IMR-90 (cell line): Measurements from ENCODE around the gene SF3A1. TPM values are rescaled to one million over a fixed set of nuclear protein-coding genes. Genes with fewer than 3 reads are reported as not detected.

ENCODE experiments used
- ATAC-seq: fragments of 200-7000 bp; cut with Tn5 transposase; 2 replicates; pipeline ENCODE4 v1.9.1; 2020; ENCODE audit warnings: low read depth, mild to moderate bottlenecking, moderate library complexity
- BruUV-seq: library from RNA; stranded (reverse); fragments of 400-500 nt; replicated peaks from 2 replicates; lab custom pipeline; 2021; lab: Mats Ljungman, UMichigan
- CTCF ChIA-PET: fragments of 300-600 bp; formaldehyde crosslinking; extraction: SDS; loops from one replicate; lab custom pipeline; 2021; ENCODE audit warnings: antibody characterized with exemption; lab: Yijun Ruan, JAX
- POLR2A ChIA-PET: fragments of 300-600 bp; sonication (Branson Sonifier 250); formaldehyde crosslinking; loops from one replicate; lab custom pipeline; 2022; ENCODE audit warnings: antibody characterized with exemption; ENCODE audit not compliant: unreplicated experiment; lab: Charles Lee
- DNase-seq: peaks from one replicate; pipeline ENCODE4 v3.0.0; 2013
- H2AFZ ChIP-seq: replicated peaks from 2 replicates; pipeline ENCODE3; 2013; ENCODE audit warnings: low read length, mild to moderate bottlenecking; ENCODE audit not compliant: poor library complexity
- H2AK5ac ChIP-seq: 2 replicates; pipeline ENCODE4 v1.6.1; 2013; ENCODE audit warnings: low read depth, low read length, inconsistent platforms
- H2AK9ac ChIP-seq: replicated peaks from 2 replicates; pipeline ENCODE3; 2013; ENCODE audit warnings: mild to moderate bottlenecking, low read depth, low read length, moderate library complexity; ENCODE audit not compliant: poor library complexity
- H2BK120ac ChIP-seq: 2 replicates; pipeline ENCODE4 v1.6.1; 2013; ENCODE audit warnings: low read depth, low read length, inconsistent platforms
- H2BK15ac ChIP-seq: 3 replicates; pipeline ENCODE4 v1.6.1; 2013; ENCODE audit warnings: low read depth, low read length, inconsistent platforms
- H2BK20ac ChIP-seq: 2 replicates; pipeline ENCODE4 v1.6.1; 2013; ENCODE audit warnings: low read depth, mild to moderate bottlenecking, inconsistent platforms, low read length, moderate library complexity
- H2BK5ac ChIP-seq: 2 replicates; pipeline ENCODE4 v1.6.1; 2013; ENCODE audit warnings: mild to moderate bottlenecking, low read depth, low read length, inconsistent platforms; ENCODE audit not compliant: poor library complexity, severe bottlenecking
- H3K14ac ChIP-seq: replicated peaks from 2 replicates; pipeline ENCODE4 v1.6.1; 2013; ENCODE audit warnings: low read depth, low read length, inconsistent platforms
- H3K18ac ChIP-seq: 2 replicates; pipeline ENCODE4 v1.6.1; 2013; ENCODE audit warnings: low read depth, low read length, control low read depth
- H3K23ac ChIP-seq: 2 replicates; pipeline ENCODE4 v1.6.1; 2013; ENCODE audit warnings: low read depth, low read length, inconsistent platforms
- H3K27ac ChIP-seq: 2 replicates; pipeline ENCODE4 v1.5.1; 2013; ENCODE audit warnings: mild to moderate bottlenecking, control low read depth, low read length; ENCODE audit not compliant: insufficient read depth
- H3K27me3 ChIP-seq: 2 replicates; pipeline ENCODE4 v1.6.1; 2013; ENCODE audit warnings: low read length; ENCODE audit not compliant: control insufficient read depth, insufficient read depth
- H3K36me3 ChIP-seq: 2 replicates; pipeline ENCODE4 v1.6.1; 2013; ENCODE audit warnings: low read length, mixed read lengths; ENCODE audit not compliant: control insufficient read depth, insufficient read depth
- H3K4ac ChIP-seq: 2 replicates; pipeline ENCODE4 v1.6.1; 2013; ENCODE audit warnings: low read depth, low read length, inconsistent platforms
- H3K4me1 ChIP-seq: 2 replicates; pipeline ENCODE4 v1.6.1; 2013; ENCODE audit warnings: low read length, mixed read lengths; ENCODE audit not compliant: control insufficient read depth, insufficient read depth
- H3K4me2 ChIP-seq: 2 replicates; pipeline ENCODE4 v1.6.1; 2013; ENCODE audit warnings: low read depth, mild to moderate bottlenecking, control low read depth, low read length, moderate library complexity
- H3K4me3 ChIP-seq: 2 replicates; pipeline ENCODE4 v1.5.1; 2013; ENCODE audit warnings: low read depth, mild to moderate bottlenecking, control low read depth, low read length, moderate library complexity; ENCODE audit not compliant: insufficient read depth
- H3K56ac ChIP-seq: 2 replicates; pipeline ENCODE4 v1.6.1; 2013; ENCODE audit warnings: low read length, inconsistent platforms; ENCODE audit not compliant: insufficient read depth; ENCODE audit errors: extremely low read depth
- H3K79me1 ChIP-seq, 2 experiments: 2 replicates each; pipeline ENCODE4 v1.6.1; 2013; ENCODE audit warnings: low read length in 2 of 2, inconsistent platforms in 1 of 2, low read depth in 1 of 2
- H3K9ac ChIP-seq: 2 replicates; pipeline ENCODE4 v1.6.1; 2013; ENCODE audit warnings: low read depth, low read length, control low read depth
- H3K9me1 ChIP-seq: 2 replicates; pipeline ENCODE4 v1.6.1; 2013; ENCODE audit warnings: low read length, inconsistent platforms; ENCODE audit not compliant: insufficient read depth
- H3K9me3 ChIP-seq: 2 replicates; pipeline ENCODE4 v1.6.1; 2013; ENCODE audit warnings: low read length; ENCODE audit not compliant: control insufficient read depth, insufficient read depth
- H4K20me1 ChIP-seq: 2 replicates; pipeline ENCODE4 v1.6.1; 2013; ENCODE audit warnings: low read length, inconsistent platforms; ENCODE audit not compliant: insufficient read depth
- H4K5ac ChIP-seq: 2 replicates; pipeline ENCODE4 v1.6.1; 2013; ENCODE audit warnings: mild to moderate bottlenecking, low read depth, low read length, control low read depth
- H4K8ac ChIP-seq, 2 experiments: 2 replicates each; pipeline ENCODE4 v1.6.1; 2013; ENCODE audit warnings: low read depth in 2 of 2, low read length in 2 of 2, control low read depth in 1 of 2, inconsistent platforms in 1 of 2
- H4K91ac ChIP-seq: 2 replicates; pipeline ENCODE4 v1.6.1; 2013; ENCODE audit warnings: low read depth, low read length, inconsistent platforms; ENCODE audit not compliant: insufficient read depth
- BHLHE40 ChIP-seq: fragments of 150-350 bp; IDR thresholded peaks from 2 replicates; pipeline ENCODE4 v1.6.1; 2016; ENCODE audit warnings: mild to moderate bottlenecking, low read depth, low read length
- MAZ ChIP-seq: IDR thresholded peaks from 2 replicates; pipeline ENCODE4 v1.6.1; 2012; ENCODE audit warnings: low read depth, mild to moderate bottlenecking, low read length, improper control_type of control experiment, moderate library complexity, borderline replicate concordance
- USF2 ChIP-seq: fragments of 150-350 bp; IDR thresholded peaks from 2 replicates; pipeline ENCODE4 v1.6.1; 2017; ENCODE audit warnings: mild to moderate bottlenecking, antibody characterized with exemption, low read length, low read depth
- WGBS, 2 experiments: methylation state at CpG; one replicate each; pipeline versions ENCODE4 v1.1.5 to v1.1.7; 2013; ENCODE audit warnings: missing lambda C conversion rate in 2 of 2; ENCODE audit not compliant: insufficient read length in 1 of 2; ENCODE audit errors: extremely low coverage in 2 of 2; 5-methylcytosine and 5-hydroxymethylcytosine counted together
- dilution Hi-C: fragments of 300-500 bp; cut with HindIII; formaldehyde crosslinking; loops from one replicate; pipeline ENCODE4 v1.14.3; 2018; ENCODE audit warnings: low sequenced_read_pairs; ENCODE audit not compliant: unreplicated experiment
- in situ Hi-C: fragments of 300-500 bp; cut with MboI; formaldehyde crosslinking; loops from 3 replicates; pipeline ENCODE4 v1.14.3; 2019; ENCODE audit warnings: low sequenced_read_pairs, inconsistent platforms, mixed read lengths
- intact Hi-C: fragments of 100-400 bp; cut with micrococcal nuclease; formaldehyde crosslinking; loops from 2 replicates; pipeline ENCODE4 v1.10.0; 2022
- polyA plus RNA-seq, 3 experiments: library from polyadenylated mRNA; depleted of rRNA; stranded (reverse); fragments of >200 nt; gene quantifications; 2 replicates each; pipeline ENCODE4 v1.2.3, GENCODE V29; 2012; ENCODE audit warnings: low replicate concordance in 1 of 3
- total RNA-seq: library from RNA; depleted of rRNA; stranded (reverse); fragments of >200 nt; gene quantifications from 2 replicates; pipeline ENCODE4 v1.2.3, GENCODE V29; 2012
- TF ChIP-seq, protein P1 (sequence below): conservative IDR thresholded peaks from 2 replicates; pipeline ENCODE4 v1.5.1; 2012; ENCODE audit warnings: mild to moderate bottlenecking, low read depth, low read length, improper control_type of control experiment
- TF ChIP-seq, protein P2 (sequence below): fragments of 150-350 bp; IDR thresholded peaks from 2 replicates; pipeline ENCODE4 v1.6.1; 2016; ENCODE audit warnings: low read depth, mild to moderate bottlenecking, low read length, moderate library complexity, borderline replicate concordance

Gene SF3A1
- total and polyA plus RNA-seq, 2 of the 4 experiments (the other 2 are of a cell fraction), result 36.9 to 67.2 TPM

- Histone ChIP-seq H3K36me3 (peaks cover 61% of the 10 kb centered on the region), H3K79me1 (peaks cover 4 to 9% of the 10 kb centered on the region in 2 experiments), H2BK20ac (no peak overlapping the region), H2AK9ac (no peak overlapping the region), H2AFZ (no peak overlapping the region), H3K27ac (no peak overlapping the region), H3K9me1 (peaks cover 6% of the 10 kb centered on the region), H3K4me3 (no peak overlapping the region), H3K4me2 (no peak overlapping the region), H3K9ac (no peak overlapping the region), H2AK5ac (no peak overlapping the region), H3K14ac (no peak overlapping the region), H2BK15ac (no peak overlapping the region), H3K9me3 (no peaks in the 10 kb centered on the region), H3K56ac (no peak overlapping the region), H4K91ac (no peak overlapping the region), H4K5ac (no peak overlapping the region), H3K18ac (no peak overlapping the region), H4K20me1 (peaks cover 31% of the 10 kb centered on the region), H3K27me3 (no peaks in the 10 kb centered on the region), H2BK120ac (no peak overlapping the region), H4K8ac (no peak overlapping the region), H3K4me1 (peaks cover 20% of the 10 kb centered on the region; the same call in 1 of the 2 replicates), H2BK5ac (no peak overlapping the region), H3K4ac (no peak overlapping the region), H3K23ac (no peak overlapping the region)
- no peak for ATAC-seq
- 89% methylated on average over 3 of the region's 7 CpGs; no CpG with 5 or more reads in 1 of the 2 experiments for WGBS, 2 experiments
- DNase-seq, result no peak
- intact Hi-C loops (no loop called here), dilution Hi-C loops (no loop called here), in situ Hi-C loops (no loop called here)
- ChIA-PET POLR2A (no interaction called here), CTCF (no interaction called here)
- no TSS peak for BruUV-seq
- TF ChIP-seq BHLHE40, result no peak
- TF ChIP-seq MAZ, result no peak
- TF ChIP-seq USF2, result no peak
- TF ChIP-seq, protein P1, sequence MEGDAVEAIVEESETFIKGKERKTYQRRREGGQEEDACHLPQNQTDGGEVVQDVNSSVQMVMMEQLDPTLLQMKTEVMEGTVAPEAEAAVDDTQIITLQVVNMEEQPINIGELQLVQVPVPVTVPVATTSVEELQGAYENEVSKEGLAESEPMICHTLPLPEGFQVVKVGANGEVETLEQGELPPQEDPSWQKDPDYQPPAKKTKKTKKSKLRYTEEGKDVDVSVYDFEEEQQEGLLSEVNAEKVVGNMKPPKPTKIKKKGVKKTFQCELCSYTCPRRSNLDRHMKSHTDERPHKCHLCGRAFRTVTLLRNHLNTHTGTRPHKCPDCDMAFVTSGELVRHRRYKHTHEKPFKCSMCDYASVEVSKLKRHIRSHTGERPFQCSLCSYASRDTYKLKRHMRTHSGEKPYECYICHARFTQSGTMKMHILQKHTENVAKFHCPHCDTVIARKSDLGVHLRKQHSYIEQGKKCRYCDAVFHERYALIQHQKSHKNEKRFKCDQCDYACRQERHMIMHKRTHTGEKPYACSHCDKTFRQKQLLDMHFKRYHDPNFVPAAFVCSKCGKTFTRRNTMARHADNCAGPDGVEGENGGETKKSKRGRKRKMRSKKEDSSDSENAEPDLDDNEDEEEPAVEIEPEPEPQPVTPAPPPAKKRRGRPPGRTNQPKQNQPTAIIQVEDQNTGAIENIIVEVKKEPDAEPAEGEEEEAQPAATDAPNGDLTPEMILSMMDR, result no peak
- TF ChIP-seq, protein P2, sequence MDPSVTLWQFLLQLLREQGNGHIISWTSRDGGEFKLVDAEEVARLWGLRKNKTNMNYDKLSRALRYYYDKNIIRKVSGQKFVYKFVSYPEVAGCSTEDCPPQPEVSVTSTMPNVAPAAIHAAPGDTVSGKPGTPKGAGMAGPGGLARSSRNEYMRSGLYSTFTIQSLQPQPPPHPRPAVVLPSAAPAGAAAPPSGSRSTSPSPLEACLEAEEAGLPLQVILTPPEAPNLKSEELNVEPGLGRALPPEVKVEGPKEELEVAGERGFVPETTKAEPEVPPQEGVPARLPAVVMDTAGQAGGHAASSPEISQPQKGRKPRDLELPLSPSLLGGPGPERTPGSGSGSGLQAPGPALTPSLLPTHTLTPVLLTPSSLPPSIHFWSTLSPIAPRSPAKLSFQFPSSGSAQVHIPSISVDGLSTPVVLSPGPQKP, result no peak
Measured at GRCh38 chr22:30293026-30293425, 63.7 kb downstream of the SF3A1 start.
